Activated CD4-positive, alpha-beta T cell treated with anti-CD3 and anti-CD28 coated beads, Interleukin-2, amount 50 U/mL, for 48 hours (primary cell): ENCODE results near the gene RPE.

Experiments
- DNase-seq, 2 experiments: peaks; one replicate each; pipeline ENCODE4 v3.0.0-alpha.2; 2020

RPE gene

GRCh38 chr2:210002158-210003157 is at the start of gene RPE:
Gene RPE, plus strand, starts transcription at chr2:210002638. Its CDS starts 24 bp downstream, at chr2:210002662.
- peak; percentile 98 for DNase-seq

- no peak for DNase-seq
Observed at GRCh38 chr2:209956271-209956670, 46.2 kb upstream of the RPE start.

GRCh38 chr2:209958016-209958415 is 44.4 kb upstream of the RPE start:
- DNase-seq: no peak

GRCh38 chr2:209960045-209960444 is 42.4 kb upstream of the RPE start:
- DNase-seq: no peak

- peak; percentile 19 to 48 for DNase-seq
Observed at GRCh38 chr2:209960676-209961630, 41.5 kb upstream of the RPE start.

- DNase-seq: no peak
Observed at GRCh38 chr2:209965723-209966122, 36.7 kb upstream of the RPE start.

- no peak for DNase-seq
Observed at GRCh38 chr2:209969692-209970091, 32.7 kb upstream of the RPE start.

GRCh38 chr2:209970271-209970670 is 32.2 kb upstream of the RPE start:
- no peak for DNase-seq

- DNase-seq: no peak
Observed at GRCh38 chr2:209970711-209971110, 31.7 kb upstream of the RPE start.

- DNase-seq: no peak
Observed at GRCh38 chr2:209973328-209973727, 29.1 kb upstream of the RPE start.

GRCh38 chr2:209974576-209974975 is 27.9 kb upstream of the RPE start:
- DNase-seq: no peak

GRCh38 chr2:209976698-209977385 is 25.6 kb upstream of the RPE start:
- no peak for DNase-seq

- no peak for DNase-seq
Observed at GRCh38 chr2:209977386-209978239, 24.8 kb upstream of the RPE start.

- no peak for DNase-seq
Observed at GRCh38 chr2:209984291-209984690, 18.1 kb upstream of the RPE start.

- DNase-seq: no peak
Observed at GRCh38 chr2:209985874-209986273, 16.6 kb upstream of the RPE start.

GRCh38 chr2:209986415-209986814 is 16.0 kb upstream of the RPE start:
- DNase-seq: no peak

GRCh38 chr2:209988010-209988409 is 14.4 kb upstream of the RPE start:
- no peak for DNase-seq

- DNase-seq: no peak
Observed at GRCh38 chr2:209990838-209991237, 11.6 kb upstream of the RPE start.

- DNase-seq: no peak
Observed at GRCh38 chr2:209993968-209994367, 8.5 kb upstream of the RPE start.

- no peak for DNase-seq
Observed at GRCh38 chr2:209998596-209998995, 3.8 kb upstream of the RPE start.

GRCh38 chr2:210000464-210001324 is 1.7 kb upstream of the RPE start:
- DNase-seq: no peak
